ENCODE results near the gene SLC17A5. TPM values are rescaled to one million over a fixed set of nuclear protein-coding genes. Genes with fewer than 3 reads are reported as not detected.
A peak's percentile ranks its signal among the peaks of the same experiment; 100 is the strongest.
"Not testable (repeated sequence)": the region's sequence is repeated elsewhere in the genome, so short reads cannot be mapped to it uniquely, and the experiment has no call there.

Gene SLC17A5
- total RNA-seq, 1 experiment from 2014 or later: 6.1 TPM

DNA sequence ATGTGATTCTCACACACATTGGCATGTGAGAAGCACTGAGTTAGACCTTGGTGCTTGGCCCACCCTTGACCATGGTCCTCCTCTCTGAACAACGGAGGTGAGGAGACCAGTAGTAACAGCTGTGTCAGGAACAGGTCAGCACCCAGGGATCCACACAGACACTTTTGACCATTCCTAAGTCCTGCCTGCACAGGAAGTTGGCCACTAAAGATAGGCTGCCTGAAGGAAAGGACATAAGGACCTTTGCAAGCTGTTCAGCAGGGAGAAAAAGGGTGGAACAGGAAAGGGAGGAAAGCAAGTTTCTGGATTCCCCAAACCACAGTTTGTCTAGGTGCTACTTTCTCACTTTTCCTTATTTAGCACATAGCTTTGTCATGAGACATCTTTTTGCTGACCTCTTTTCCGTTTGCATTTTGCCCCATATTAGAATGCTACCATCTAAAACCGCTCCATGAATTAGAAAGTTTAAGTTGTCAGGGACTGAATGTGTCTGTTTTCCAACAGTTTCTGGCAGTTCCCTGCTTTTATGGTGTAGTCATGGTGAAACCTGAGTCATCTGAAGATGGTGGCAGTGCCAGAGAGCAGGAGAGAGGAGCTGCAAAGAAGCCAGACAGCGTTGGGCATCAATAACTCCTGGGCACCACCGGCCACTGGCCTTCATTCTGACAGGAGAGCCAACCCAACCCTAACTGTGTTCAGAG lies 41.1 kb upstream of the SLC17A5 start:
- Mint-ChIP-seq H3K4me3 (ENCODE audit: unreplicated experiment) (peak overlapping the region; percentile 93), H3K27ac (ENCODE audit: low read depth, unreplicated experiment) (peak overlapping the region; percentile 93), H3K4me1 (ENCODE audit: insufficient read depth, unreplicated experiment) (peaks cover 50% of the 10 kb centered on the region), H3K27me3 (ENCODE audit: insufficient read depth, unreplicated experiment) (no peaks in the 10 kb centered on the region), H3K9me3 (ENCODE audit: unreplicated experiment) (no peaks in the 10 kb centered on the region), H3K36me3 (ENCODE audit: insufficient read depth, unreplicated experiment) (peaks cover 28% of the 10 kb centered on the region)
- ChIA-PET POLR2A (interaction anchor here (0.5 to 2.4 kb wide), 19 partner anchors 10 to 1510 kb away, joined by 3 to 16 read pairs (median 3); no protein-coding TSS in a partner anchor), CTCF (interaction anchor here (0.8 to 1.9 kb wide), 5 partner anchors 10 to 42 kb away, joined by 3 to 9 read pairs (median 4); no protein-coding TSS in a partner anchor)
- TF ChIP-seq, protein P1, sequence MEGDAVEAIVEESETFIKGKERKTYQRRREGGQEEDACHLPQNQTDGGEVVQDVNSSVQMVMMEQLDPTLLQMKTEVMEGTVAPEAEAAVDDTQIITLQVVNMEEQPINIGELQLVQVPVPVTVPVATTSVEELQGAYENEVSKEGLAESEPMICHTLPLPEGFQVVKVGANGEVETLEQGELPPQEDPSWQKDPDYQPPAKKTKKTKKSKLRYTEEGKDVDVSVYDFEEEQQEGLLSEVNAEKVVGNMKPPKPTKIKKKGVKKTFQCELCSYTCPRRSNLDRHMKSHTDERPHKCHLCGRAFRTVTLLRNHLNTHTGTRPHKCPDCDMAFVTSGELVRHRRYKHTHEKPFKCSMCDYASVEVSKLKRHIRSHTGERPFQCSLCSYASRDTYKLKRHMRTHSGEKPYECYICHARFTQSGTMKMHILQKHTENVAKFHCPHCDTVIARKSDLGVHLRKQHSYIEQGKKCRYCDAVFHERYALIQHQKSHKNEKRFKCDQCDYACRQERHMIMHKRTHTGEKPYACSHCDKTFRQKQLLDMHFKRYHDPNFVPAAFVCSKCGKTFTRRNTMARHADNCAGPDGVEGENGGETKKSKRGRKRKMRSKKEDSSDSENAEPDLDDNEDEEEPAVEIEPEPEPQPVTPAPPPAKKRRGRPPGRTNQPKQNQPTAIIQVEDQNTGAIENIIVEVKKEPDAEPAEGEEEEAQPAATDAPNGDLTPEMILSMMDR (IDR thresholded peaks at IDR 0.05; ENCODE audit: unreplicated experiment): no peak
- BruUV-seq (replicated peaks): no TSS peak
- intact Hi-C loops (cut with micrococcal nuclease): loop anchor here (1.0 kb wide), 1 partner anchor 9 kb away; no protein-coding TSS in a partner anchor
- peak; percentile 78 for DNase-seq (ENCODE audit: unreplicated experiment)

- DNase-seq (ENCODE audit: unreplicated experiment): no peak
- TF ChIP-seq, protein P1 (IDR thresholded peaks at IDR 0.05; ENCODE audit: unreplicated experiment): no peak
- CTCF ChIA-PET: interaction anchor here (1.1 to 2.1 kb wide), 5 partner anchors 10 to 42 kb away, joined by 3 to 8 read pairs (median 5); no protein-coding TSS in a partner anchor
- POLR2A ChIA-PET: interaction anchor here (1.1 kb wide), 1 partner anchor 15 kb away, joined by 3 read pairs; no protein-coding TSS in a partner anchor
- H3K4me3 Mint-ChIP-seq (ENCODE audit: unreplicated experiment): no peak overlapping the region
- BruUV-seq (replicated peaks): no TSS peak
- peaks cover 26% of the 10 kb centered on the region for H3K4me1 Mint-ChIP-seq (ENCODE audit: insufficient read depth, unreplicated experiment)
- intact Hi-C loops (cut with micrococcal nuclease): no loop called here
- H3K36me3 Mint-ChIP-seq (ENCODE audit: insufficient read depth, unreplicated experiment): peaks cover 4% of the 10 kb centered on the region
- H3K27me3 Mint-ChIP-seq (ENCODE audit: insufficient read depth, unreplicated experiment): no peaks in the 10 kb centered on the region
- no peak overlapping the region for H3K27ac Mint-ChIP-seq (ENCODE audit: low read depth, unreplicated experiment)
- H3K9me3 Mint-ChIP-seq (ENCODE audit: unreplicated experiment): no peaks in the 10 kb centered on the region
Measured at GRCh38 chr6:73691512-73691911, 37.7 kb upstream of the SLC17A5 start.

- BruUV-seq (replicated peaks): no TSS peak
- peaks cover 4% of the 10 kb centered on the region for H3K36me3 Mint-ChIP-seq (ENCODE audit: insufficient read depth, unreplicated experiment)
- no peaks in the 10 kb centered on the region for H3K27me3 Mint-ChIP-seq (ENCODE audit: insufficient read depth, unreplicated experiment)
- TF ChIP-seq, protein P1 (IDR thresholded peaks at IDR 0.05; ENCODE audit: unreplicated experiment): no peak
- H3K9me3 Mint-ChIP-seq (ENCODE audit: unreplicated experiment): no peaks in the 10 kb centered on the region
- CTCF ChIA-PET: interaction anchor here (1.2 kb wide), 1 partner anchor 48 kb away, joined by 3 read pairs; no protein-coding TSS in a partner anchor
- POLR2A ChIA-PET: interaction anchor here (0.7 kb wide), 2 partner anchors 78 to 1082 kb away, joined by 3 read pairs; no protein-coding TSS in a partner anchor
- intact Hi-C loops (cut with micrococcal nuclease): no loop called here
- H3K4me1 Mint-ChIP-seq (ENCODE audit: insufficient read depth, unreplicated experiment): peaks cover 20% of the 10 kb centered on the region
- H3K27ac Mint-ChIP-seq (ENCODE audit: low read depth, unreplicated experiment): no peak overlapping the region
- no peak for DNase-seq (ENCODE audit: unreplicated experiment)
- no peak overlapping the region for H3K4me3 Mint-ChIP-seq (ENCODE audit: unreplicated experiment)
Measured at GRCh38 chr6:73690056-73690455, 36.3 kb upstream of the SLC17A5 start.

DNA sequence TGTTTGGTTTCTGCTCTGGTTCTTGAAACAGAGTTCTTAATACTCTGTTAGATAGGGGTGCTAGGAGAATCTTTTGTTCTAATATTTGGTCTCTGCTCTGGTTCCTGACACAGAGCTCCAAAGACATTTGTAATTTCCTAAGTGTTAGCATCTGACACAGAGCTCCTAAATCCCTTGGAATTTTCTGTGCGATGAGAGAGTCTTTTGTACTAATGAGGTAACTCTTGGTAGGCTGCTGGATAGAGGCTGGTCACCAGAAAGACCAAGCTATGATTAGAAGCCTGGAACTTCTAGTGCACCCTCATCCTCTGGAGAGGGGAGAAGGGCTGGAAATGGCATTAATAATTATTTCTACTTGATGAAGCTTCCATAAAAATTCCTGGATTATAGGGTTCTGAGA lies 34.6 kb upstream of the SLC17A5 start:
- H3K4me1 Mint-ChIP-seq (ENCODE audit: insufficient read depth, unreplicated experiment): peaks cover 12% of the 10 kb centered on the region
- intact Hi-C loops (cut with micrococcal nuclease): no loop called here
- DNase-seq (ENCODE audit: unreplicated experiment): no peak
- no peaks in the 10 kb centered on the region for H3K9me3 Mint-ChIP-seq (ENCODE audit: unreplicated experiment)
- H3K4me3 Mint-ChIP-seq (ENCODE audit: unreplicated experiment): no peak overlapping the region
- CTCF ChIA-PET: interaction anchor here (0.6 to 2.7 kb wide), 4 partner anchors 12 to 44 kb away, joined by 3 to 13 read pairs (median 8); no protein-coding TSS in a partner anchor
- H3K27me3 Mint-ChIP-seq (ENCODE audit: insufficient read depth, unreplicated experiment): no peaks in the 10 kb centered on the region
- POLR2A ChIA-PET: interaction anchor here (1.0 kb wide), 1 partner anchor 167 kb away, joined by 3 read pairs; no protein-coding TSS in a partner anchor
- H3K27ac Mint-ChIP-seq (ENCODE audit: low read depth, unreplicated experiment): no peak overlapping the region
- BruUV-seq (replicated peaks): no TSS peak
- TF ChIP-seq, protein P1 (IDR thresholded peaks at IDR 0.05; ENCODE audit: unreplicated experiment): no peak
- no peaks in the 10 kb centered on the region for H3K36me3 Mint-ChIP-seq (ENCODE audit: insufficient read depth, unreplicated experiment)

GRCh38 chr6:73683574-73683973 lies 29.8 kb upstream of the SLC17A5 start:
- H3K27ac Mint-ChIP-seq (ENCODE audit: low read depth, unreplicated experiment); BruUV-seq (replicated peaks); DNase-seq (ENCODE audit: unreplicated experiment); H3K36me3 Mint-ChIP-seq (ENCODE audit: insufficient read depth, unreplicated experiment); H3K9me3 Mint-ChIP-seq (ENCODE audit: unreplicated experiment); H3K4me3 Mint-ChIP-seq (ENCODE audit: unreplicated experiment); H3K27me3 Mint-ChIP-seq (ENCODE audit: insufficient read depth, unreplicated experiment); intact Hi-C loops (cut with micrococcal nuclease): not testable (repeated sequence)
- ChIA-PET POLR2A (interaction anchor here (3.9 kb wide), 1 partner anchor 11 kb away, joined by 16 read pairs; no protein-coding TSS in a partner anchor), CTCF (interaction anchor here (1.1 to 1.7 kb wide), 2 partner anchors 49 to 53 kb away, joined by 3 to 5 read pairs; no protein-coding TSS in a partner anchor)
- peaks cover 12% of the 10 kb centered on the region for H3K4me1 Mint-ChIP-seq (ENCODE audit: insufficient read depth, unreplicated experiment)
